ENCODE data around the gene VPS25. TPM values are rescaled to one million over a fixed set of nuclear protein-coding genes. Genes with fewer than 3 reads are reported as not detected.

Gene VPS25
- total RNA-seq, 1 experiment from 2014 or later, result 37.7 TPM

GRCh38 chr17:42780851-42781638 lies 7.8 kb downstream of the VPS25 start:
- peaks cover 19% of the 10 kb centered on the region for H3K4me1 ChIP-seq (ENCODE audit: control insufficient read depth, insufficient read depth, low read length)
- intact Hi-C loops (cut with micrococcal nuclease; ENCODE audit: unreplicated experiment), result no loop called here
- in situ Hi-C loops (cut with HindIII; ENCODE audit: low pct_unique_long_range_greater_than_20kb, low sequenced_read_pairs), result no loop called here
- H3K27ac ChIP-seq (ENCODE audit: low read length), result no peak overlapping the region
- H3K9me3 ChIP-seq (ENCODE audit: control insufficient read depth, insufficient read depth, low read depth, low read length), result no peaks in the 10 kb centered on the region
- H3K27me3 ChIP-seq (ENCODE audit: control insufficient read depth, insufficient read depth, low read length), result no peaks in the 10 kb centered on the region
- no peaks in the 10 kb centered on the region for H3K36me3 ChIP-seq (ENCODE audit: control insufficient read depth, insufficient read depth, low read length)
- CTCF ChIA-PET, result interaction anchor here (2.3 kb wide), 1 partner anchor 17 kb away, joined by 5 read pairs; no protein-coding TSS in a partner anchor
- DNase-seq (ENCODE audit: low read depth, low spot score), result no peak
- POLR2A ChIA-PET, result no interaction called here
- H3K4me3 ChIP-seq (ENCODE audit: low read depth in 2 of 2, low read length in 2 of 2), result peak overlapping the region; percentile 48 to 56
- BruUV-seq (replicated peaks), result no TSS peak
- TF ChIP-seq, protein P1, sequence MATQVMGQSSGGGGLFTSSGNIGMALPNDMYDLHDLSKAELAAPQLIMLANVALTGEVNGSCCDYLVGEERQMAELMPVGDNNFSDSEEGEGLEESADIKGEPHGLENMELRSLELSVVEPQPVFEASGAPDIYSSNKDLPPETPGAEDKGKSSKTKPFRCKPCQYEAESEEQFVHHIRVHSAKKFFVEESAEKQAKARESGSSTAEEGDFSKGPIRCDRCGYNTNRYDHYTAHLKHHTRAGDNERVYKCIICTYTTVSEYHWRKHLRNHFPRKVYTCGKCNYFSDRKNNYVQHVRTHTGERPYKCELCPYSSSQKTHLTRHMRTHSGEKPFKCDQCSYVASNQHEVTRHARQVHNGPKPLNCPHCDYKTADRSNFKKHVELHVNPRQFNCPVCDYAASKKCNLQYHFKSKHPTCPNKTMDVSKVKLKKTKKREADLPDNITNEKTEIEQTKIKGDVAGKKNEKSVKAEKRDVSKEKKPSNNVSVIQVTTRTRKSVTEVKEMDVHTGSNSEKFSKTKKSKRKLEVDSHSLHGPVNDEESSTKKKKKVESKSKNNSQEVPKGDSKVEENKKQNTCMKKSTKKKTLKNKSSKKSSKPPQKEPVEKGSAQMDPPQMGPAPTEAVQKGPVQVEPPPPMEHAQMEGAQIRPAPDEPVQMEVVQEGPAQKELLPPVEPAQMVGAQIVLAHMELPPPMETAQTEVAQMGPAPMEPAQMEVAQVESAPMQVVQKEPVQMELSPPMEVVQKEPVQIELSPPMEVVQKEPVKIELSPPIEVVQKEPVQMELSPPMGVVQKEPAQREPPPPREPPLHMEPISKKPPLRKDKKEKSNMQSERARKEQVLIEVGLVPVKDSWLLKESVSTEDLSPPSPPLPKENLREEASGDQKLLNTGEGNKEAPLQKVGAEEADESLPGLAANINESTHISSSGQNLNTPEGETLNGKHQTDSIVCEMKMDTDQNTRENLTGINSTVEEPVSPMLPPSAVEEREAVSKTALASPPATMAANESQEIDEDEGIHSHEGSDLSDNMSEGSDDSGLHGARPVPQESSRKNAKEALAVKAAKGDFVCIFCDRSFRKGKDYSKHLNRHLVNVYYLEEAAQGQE (IDR thresholded peaks at IDR 0.05; ENCODE audit: insufficient read depth in 1 of 2, low read depth in 2 of 2, low read length in 1 of 2), result no peak
- TF ChIP-seq CTCF (IDR thresholded peaks at IDR 0.05) (no peak), TCF7L2 (IDR thresholded peaks at IDR 0.05; ENCODE audit: low read depth, low read length) (no peak), SIN3A (IDR thresholded peaks at IDR 0.05; ENCODE audit: borderline replicate concordance, insufficient read depth, low read depth, low read length) (no peak), POLR2AphosphoS5 (IDR thresholded peaks at IDR 0.05; ENCODE audit: low read depth, low read length) (no peak)
- peak; percentile 51; the same call in 1 of the 2 replicates for ATAC-seq

DNA sequence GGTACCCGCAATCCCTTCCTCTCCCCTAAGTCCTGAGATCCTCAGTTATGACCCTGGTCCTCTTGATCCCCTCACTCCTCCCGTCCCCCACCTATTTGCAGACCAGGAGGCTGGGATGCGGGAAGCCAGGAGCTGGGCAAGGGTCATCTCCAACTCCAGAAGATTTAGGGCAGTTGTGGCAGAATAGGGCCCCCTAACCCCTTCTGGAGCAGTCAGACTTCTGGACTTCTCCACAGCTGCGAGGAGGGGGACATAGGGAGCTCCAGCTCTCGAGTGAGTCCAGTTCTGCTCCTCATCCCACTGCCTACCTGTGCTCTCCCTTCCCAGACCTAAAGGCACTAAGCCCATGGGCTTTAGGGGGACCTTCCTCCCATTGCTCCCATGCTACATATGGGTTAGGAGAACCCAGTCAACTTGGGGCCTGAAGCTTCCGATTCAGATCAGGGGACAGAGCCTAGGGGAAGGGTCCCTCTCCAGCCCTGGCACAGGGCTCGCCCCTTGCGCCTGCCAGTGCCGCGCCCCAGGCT lies 8.5 kb downstream of the VPS25 start:
- Histone ChIP-seq H3K4me3 (ENCODE audit: low read depth in 2 of 2, low read length in 2 of 2) (peak overlapping the region; percentile 48 to 56; a peak in 3 of 4 replicates), H3K36me3 (ENCODE audit: control insufficient read depth, insufficient read depth, low read length) (no peaks in the 10 kb centered on the region), H3K27ac (ENCODE audit: low read length) (no peak overlapping the region), H3K4me1 (ENCODE audit: control insufficient read depth, insufficient read depth, low read length) (peaks cover 19% of the 10 kb centered on the region), H3K27me3 (ENCODE audit: control insufficient read depth, insufficient read depth, low read length) (no peaks in the 10 kb centered on the region), H3K9me3 (ENCODE audit: control insufficient read depth, insufficient read depth, low read depth, low read length) (no peaks in the 10 kb centered on the region)
- DNase-seq (ENCODE audit: low read depth, low spot score) (no peak), ATAC-seq (no peak)
- CTCF ChIA-PET, result interaction anchor here (2.3 kb wide), 1 partner anchor 18 kb away, joined by 5 read pairs; no protein-coding TSS in a partner anchor
- POLR2A ChIA-PET, result no interaction called here
- TF ChIP-seq TCF7L2 (IDR thresholded peaks at IDR 0.05; ENCODE audit: low read depth, low read length) (no peak), SIN3A (IDR thresholded peaks at IDR 0.05; ENCODE audit: borderline replicate concordance, insufficient read depth, low read depth, low read length) (no peak), POLR2AphosphoS5 (IDR thresholded peaks at IDR 0.05; ENCODE audit: low read depth, low read length) (no peak), CTCF (IDR thresholded peaks at IDR 0.05) (no peak)
- TF ChIP-seq, protein P1 (IDR thresholded peaks at IDR 0.05; ENCODE audit: insufficient read depth in 1 of 2, low read depth in 2 of 2, low read length in 1 of 2), result no peak
- no TSS peak for BruUV-seq (replicated peaks)
- intact Hi-C loops (cut with micrococcal nuclease; ENCODE audit: unreplicated experiment), result no loop called here
- in situ Hi-C loops (cut with HindIII; ENCODE audit: low pct_unique_long_range_greater_than_20kb, low sequenced_read_pairs), result no loop called here

Measured in Panc1 (cell line).